ENCODE results near the gene ZBTB20.

ZBTB20 gene

DNA sequence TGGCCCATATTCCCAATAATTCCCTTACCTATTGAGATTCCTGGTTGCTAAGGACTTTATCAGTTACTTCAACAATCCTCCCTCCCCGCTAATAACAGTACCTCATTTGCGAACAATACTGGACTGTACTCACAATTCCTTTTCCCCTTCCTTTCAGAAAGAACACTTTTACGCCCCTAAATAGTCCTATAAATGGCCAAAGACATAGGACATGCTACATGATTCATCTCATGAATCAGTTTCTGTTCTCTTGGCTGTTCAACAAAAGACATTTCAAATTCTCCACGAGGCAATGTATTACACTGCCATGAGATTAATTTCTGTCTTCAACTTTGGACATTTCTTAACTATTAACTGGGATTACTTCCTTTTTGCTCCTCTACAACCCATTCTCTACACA, 588.8 kb downstream of the ZBTB20 start:
- DNase-seq: peak; percentile 9

DNA sequence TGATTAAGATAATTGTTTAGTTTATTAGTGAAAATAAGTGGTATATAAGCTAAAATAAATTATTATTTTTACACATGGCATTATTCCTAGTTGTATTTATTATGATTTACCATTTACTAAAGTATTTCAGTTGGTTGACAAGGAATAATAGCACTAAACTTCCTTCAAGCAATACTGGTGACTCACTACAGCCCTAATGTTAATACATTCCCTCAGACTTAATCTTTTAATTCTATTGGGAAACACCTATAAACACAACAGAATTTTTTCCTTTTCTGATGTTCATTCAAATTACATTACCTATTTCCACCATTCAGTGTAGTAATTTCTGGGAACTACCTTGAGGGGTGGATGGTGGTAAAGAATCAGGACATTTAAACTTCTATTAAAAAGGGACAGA, 589.3 kb downstream of the ZBTB20 start:
- peak; percentile 12 for DNase-seq

DNA sequence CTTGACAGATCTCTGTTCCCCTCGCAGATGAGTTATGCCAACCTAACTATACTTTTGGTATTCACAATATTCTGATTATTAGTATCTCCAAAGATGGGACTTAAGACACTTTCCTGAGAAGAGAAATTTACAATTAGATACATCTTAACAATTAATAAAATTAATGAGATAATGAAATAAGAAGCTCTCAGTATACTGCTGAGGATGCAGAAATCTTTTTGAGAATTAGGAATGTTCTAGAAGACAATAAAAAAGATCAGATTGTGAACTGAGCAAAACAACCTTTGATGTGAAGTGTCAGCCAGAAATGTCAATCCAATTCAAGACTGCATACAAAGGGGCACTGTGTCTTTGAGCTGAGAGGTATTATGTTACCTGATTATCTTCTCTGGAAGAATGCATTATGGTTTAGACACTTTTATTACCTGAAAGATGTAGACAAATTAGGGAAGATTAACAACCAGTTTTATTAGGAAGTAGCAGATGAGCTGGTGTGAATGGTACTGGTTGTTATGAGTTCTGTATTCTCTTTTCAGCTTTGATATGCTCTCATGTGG, 590.4 kb downstream of the ZBTB20 start:
- DNase-seq: no peak

DNA sequence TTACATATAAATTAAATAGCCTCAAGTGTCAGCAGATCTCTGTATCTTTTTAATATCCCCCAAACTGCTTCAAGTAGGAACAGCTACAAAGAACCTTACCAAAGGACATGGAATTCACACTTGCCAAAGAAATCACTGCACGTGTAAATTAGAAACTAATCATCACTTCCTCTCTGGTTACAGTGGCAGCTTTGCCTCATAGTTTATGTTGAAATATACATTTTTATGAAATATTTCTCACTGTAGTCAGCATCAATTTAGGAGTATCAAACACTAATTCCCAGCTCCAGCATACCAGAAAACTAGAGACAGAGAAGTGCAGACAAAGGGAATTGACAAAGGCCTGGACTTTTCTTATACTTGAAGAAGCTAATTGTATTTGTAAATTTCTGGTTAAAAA, 592.4 kb downstream of the ZBTB20 start:
- peak; percentile 13 for DNase-seq

DNA sequence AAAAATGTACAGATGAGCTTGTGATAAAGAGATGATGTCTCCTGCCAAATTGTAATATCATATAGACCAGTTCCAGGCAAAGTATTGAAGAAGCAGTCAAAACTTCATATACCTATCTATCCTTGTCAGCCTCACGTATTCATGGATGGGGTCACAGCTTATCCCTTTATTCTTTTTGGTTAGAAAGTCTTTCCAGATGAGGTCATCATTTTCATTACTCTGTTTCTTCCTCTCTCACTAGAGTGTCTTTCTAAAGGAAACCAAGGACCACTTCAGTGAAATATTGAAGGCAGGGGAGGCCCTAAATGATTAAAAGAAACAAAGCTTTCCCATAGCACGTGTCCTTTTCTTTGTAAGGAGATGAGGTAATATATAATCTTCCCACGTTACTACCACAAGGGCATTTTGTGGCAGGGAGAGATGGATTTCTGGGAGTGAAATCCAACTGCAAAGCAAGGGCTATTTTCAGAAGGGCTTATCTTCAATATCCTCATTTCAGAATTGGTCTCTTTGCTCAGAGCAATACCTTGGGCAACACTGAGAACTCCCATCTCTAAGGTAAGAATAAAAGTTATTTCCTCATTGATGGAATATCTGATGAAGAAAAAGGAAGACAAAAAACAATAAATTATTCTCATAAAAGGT, 593.0 kb downstream of the ZBTB20 start:
- peak; percentile 18 for DNase-seq

DNA sequence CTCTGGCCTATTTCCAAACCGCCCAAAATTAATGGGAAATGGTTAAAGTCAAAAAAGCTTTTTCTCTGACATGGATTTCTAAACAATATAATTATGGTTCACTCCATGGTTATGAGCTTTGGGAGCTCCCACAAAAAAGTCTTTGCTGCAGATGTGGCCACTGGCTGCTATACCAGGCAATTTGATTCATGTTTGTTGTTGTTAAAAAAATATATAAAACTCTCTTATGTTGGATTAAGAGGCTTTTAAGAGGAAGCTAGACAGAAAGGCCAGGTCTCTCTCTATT, 594.6 kb downstream of the ZBTB20 start:
- DNase-seq: no peak

DNA sequence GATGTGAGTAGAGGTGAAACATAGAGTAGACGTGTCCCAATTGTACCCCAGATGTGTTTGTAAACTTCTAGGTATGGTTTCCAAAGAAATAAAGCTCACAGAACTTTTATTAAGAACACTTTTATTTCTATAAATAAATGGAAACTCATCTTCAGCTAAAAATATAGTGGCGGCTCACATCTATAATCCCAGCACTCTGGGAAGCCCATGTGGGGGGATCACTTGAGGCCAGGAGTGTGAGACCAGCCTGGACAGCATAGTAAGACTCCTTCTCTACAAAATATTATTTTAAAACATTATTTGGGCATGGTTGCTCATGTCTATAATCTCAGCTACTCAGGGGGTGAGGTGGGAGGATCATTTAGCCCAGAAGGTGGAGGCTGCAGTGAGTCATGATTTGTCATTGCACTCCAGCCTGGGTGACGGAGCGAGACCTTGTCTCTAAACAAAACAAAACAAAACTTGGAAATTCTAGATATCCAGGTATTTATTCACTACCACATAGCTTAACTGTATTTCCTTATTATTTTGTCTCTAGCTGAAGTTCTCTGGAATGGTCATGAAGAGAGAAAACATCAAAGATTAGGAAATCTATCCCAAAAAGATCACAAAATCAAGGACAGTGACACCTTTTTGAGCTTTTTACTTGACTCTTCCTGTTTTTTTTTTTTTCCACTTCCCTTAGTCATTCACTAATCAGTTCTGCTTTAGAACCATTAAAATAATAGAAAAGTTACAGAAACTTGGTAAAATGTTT, 595.1 kb downstream of the ZBTB20 start:
- peak; percentile 77 for DNase-seq

DNA sequence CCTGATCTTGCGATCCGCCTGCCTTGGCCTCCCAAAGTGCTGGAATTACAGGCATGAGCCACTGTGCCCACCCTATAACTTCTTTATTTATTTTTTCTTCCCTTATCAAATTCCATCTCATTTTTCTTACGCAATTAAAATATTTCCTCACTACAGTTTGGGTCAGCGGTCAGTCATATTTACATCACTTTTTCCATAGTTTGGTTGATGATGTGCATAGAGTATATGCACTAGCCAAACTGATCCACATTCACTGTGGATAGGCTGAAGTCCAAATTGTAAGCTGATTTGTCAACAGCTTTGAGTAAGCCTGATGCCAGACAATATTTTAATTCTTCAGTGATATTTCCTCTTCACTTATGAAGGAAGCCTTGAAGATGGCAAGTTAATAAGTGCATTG, 596.9 kb downstream of the ZBTB20 start:
- peak; percentile 69 for DNase-seq

DNA sequence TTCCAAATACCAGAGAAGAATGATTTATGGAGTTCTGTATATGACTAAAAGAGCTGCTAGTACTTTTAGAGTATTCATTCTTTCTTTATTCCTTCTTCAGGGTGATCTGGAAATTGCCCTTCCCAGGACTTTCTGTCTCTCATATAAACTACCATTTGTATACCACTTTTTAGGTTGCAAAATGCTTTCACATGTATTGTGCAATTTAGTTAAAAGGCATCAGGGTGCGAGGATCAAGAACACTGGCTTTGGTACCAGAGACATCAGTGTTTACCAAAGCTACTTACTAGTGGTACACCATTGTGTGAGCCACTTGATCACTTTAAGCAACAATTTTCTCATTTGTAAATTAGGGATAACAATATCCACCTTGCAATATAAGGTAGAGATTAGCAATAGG, 601.9 kb downstream of the ZBTB20 start:
- no peak for DNase-seq

DNA sequence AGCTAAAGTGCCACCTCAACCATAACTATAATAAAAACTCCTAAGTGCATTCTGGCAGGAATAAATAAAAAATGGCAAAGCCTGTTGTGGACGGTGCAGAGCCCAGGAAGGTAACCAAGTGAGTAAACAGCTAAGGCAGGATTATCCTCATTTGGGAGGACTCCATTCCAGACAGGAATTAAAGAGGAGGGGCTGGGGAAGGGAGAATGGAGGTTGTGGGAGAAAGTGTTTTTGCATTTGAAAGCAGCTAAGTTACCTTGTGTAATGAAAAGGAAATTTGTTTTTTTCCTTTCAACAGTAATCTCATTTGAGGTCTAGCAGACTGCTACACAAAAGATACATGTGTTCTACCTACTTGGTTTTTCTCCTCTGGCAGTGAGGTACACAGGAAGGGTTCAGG, 604.7 kb downstream of the ZBTB20 start:
- DNase-seq: no peak

DNA sequence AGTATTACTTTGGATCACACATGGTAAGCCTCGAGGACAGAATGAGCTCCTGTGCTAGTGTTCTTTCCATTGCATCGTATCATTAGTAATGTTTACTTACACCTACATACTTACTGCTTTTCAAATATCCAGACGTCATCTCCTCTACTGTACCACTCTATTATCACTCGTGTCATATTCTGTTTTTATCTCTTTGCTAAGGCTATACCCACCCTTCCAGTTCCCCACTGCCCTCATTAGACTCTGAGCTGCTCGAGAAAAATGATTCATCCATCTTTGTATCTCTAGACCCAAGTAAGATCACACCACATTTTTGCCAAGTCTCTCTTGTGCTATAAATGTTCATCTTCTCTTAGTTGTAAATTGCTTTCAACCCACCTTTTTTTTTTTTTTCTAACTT, 607.6 kb downstream of the ZBTB20 start:
- DNase-seq: no peak

DNA sequence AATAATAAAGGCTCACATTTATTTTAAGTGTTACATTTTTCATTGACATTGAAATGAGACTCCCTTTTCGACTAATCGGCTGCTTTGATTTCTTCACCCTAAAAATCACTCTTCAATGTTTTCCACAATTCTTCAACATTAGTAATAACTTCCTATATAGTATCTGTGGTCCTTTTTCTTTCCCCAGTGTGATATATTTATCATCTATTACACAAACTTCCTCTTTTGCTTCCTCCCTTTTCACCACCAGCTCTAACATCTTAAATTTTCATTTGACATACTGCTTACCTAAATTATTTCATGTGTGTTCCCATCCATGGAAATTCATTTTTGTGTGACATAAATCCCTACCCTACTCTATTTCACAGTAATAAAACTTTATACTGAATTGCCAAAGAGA, 608.9 kb downstream of the ZBTB20 start:
- DNase-seq: no peak

DNA sequence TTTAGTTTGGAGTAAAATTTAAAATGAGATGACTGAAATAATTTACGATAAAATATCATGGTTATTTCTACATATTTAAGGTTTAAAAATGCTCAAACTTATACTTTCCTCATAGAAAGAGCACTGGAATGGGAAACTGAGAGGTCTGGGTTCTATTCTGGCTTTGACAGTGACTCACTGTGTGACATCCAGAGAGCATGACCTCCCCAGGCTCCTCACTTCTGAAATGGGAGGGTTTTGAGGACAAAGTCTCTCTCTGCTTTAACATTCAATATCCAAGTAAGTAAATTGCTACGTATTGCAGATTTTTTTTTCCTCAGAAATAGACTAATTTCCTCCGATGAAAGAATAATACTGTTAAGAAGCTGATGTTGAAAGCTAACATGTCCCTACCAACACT, 618.6 kb downstream of the ZBTB20 start:
- peak; percentile 4 for DNase-seq

DNA sequence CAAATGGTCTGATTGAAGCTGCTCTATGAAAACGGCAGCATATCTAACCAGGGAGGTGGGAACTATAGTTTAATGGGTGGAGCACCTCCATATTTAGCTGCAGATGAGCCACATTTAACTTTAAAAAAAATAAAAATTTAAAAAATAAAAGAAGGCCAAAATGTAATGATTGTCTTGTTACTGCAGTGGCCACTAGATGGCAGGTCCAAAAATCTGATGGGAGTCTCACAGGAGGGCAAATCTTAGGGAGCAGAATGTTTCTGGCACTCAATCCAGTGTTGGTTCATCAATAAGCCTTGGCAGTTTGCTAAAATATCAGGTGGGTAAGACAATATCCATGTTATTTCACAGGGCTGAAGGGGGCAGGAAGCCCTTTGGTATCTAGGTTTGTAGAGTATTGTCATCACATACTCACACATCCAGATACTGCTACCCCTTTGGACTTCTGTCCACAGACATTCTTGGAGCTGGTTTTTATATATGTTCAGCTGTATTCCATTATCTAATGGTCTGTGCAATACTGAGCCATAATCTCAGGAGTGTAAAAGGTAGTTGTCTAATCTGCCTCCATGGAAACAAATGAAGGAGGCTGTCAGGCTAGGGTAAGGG, 619.9 kb downstream of the ZBTB20 start:
- DNase-seq: peak; percentile 33

DNA sequence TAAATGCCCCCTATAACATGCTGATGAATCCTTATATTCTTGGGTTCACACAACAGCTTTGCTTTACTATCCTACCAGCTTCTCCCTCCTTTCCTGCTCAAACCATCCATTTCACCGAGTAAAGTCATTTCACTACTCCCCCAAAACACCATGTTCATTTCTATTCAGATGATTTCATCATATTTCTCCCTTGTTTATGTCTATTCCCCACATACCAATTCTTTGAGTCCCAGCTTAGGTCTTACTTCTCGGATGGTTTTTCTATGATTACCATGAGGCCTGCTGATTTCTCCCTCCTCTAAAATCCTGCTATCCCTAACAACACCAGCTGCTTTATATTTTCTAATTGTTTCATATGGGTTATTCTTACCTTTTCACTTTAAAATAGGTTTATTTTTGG, 621.8 kb downstream of the ZBTB20 start:
- no peak for DNase-seq

DNA sequence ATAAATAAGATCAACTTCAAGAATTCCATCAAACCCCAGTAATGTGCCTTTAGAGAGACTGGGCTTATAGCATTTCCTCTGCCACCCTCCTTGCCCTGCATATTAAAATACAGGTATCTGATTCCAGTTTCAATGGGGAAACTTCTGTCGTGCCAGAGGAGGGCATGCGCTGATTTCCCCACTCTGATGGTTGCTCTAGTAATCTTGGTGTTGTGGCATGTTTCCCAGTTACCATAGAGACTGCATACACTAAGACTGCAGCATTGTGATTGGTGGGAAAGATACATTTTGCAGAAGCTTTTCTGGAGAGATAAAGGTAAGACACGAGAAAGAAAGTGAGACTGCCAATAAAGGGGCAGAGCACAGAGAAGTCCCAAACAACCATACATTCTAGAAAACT, 627.7 kb downstream of the ZBTB20 start:
- peak; percentile 6 for DNase-seq

DNA sequence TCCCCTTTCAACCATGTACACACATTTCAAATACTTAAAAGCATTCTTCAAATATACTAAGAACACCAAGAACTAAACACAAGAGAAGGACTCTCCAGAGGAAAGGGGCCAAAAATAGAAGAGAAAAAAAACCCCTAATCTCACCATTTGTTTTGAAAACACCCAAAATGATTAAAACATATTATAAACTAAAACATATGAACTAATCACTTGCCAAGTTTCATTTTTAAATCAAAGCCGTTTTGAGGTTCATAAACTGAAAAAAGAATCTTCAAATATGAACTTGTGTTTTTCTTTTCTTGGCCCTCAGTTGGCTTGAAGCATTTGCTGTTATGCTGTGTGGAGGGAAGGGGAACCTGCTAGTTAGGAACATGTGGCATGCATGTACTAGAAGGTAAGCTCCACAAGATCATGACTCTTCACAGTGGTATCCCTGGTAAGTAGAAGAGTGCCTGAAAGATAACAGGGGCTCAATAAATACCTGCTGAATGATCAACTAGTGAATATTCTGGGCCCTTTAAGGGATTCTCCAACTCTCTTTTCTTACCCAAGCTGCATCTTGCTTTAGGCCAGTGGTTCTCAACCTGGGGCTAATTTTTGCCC, 628.8 kb downstream of the ZBTB20 start:
- DNase-seq: no peak

DNA sequence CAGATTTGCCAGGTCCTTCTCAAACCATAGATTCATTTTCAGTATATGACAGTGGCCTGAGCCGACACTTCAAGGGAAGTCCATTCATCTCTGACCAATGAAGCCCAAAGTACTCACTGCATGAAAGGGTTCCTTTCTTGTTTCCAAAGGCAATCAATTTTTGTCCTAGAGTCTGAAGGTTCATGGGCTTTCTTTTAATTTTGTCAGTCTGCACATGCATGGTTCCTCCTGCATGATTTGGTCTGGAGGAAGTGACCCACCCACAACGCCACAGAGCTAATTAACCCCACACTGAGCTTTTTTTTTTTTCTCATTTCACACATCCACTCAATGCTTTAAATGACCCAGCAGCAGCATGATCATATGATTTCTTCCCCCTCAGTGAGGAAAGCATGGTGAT, 636.9 kb downstream of the ZBTB20 start:
- no peak for DNase-seq

DNA sequence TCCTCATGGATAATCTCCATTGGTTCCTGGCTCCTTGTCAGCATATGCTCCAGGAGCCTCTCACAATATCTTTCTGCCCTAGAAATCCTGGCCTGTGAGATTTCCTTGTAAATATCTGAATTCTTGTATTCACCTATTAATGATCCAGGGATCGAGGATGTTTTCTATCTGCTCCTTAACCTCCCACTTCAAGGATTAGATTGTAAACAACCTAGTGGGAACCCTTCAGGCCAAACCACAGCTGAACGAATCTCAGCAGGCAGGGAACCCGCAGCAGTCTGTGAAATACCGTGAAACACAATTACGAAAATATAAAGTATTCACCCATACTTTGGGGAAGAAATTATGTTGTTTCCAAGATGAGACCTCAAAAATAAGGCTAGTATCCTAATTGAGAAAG, 637.3 kb downstream of the ZBTB20 start:
- no peak for DNase-seq

DNA sequence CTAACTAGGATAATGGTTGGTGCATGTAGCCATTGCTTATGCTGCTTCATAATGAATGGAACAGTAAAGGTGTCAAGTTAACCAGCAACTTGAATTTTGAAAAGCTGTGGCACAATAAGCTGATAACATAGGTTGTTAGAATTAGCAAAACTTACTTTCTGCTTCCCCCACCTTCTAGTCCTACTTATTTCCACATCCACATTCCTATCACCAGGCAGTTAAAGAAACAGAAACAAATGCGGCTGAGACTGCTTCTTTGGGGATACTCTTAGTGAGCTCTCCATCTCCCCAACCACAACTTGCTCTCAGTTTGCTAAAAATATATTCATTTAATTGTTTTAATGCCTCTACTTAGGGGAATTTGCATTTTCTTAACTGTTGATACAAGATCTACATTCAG, 638.1 kb downstream of the ZBTB20 start:
- DNase-seq: no peak

DNA sequence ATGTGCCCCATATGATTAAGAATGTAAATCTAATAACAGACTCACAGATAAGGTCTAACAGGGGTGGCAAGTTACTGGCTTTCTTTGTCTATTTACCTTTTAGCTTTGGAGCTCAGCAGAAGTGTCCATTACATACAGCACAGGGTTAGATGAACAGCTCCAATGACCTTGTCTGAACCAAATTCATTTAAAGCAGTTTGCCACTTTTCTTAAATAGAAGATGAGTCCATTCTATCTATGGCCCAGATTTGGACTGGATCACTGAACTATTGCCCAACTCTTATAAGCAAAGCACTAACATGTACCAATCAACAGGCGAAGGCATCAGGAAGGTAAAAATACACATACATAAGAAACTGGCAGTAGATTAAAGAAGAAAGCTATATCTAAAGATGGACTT, 638.9 kb downstream of the ZBTB20 start:
- no peak for DNase-seq

DNA sequence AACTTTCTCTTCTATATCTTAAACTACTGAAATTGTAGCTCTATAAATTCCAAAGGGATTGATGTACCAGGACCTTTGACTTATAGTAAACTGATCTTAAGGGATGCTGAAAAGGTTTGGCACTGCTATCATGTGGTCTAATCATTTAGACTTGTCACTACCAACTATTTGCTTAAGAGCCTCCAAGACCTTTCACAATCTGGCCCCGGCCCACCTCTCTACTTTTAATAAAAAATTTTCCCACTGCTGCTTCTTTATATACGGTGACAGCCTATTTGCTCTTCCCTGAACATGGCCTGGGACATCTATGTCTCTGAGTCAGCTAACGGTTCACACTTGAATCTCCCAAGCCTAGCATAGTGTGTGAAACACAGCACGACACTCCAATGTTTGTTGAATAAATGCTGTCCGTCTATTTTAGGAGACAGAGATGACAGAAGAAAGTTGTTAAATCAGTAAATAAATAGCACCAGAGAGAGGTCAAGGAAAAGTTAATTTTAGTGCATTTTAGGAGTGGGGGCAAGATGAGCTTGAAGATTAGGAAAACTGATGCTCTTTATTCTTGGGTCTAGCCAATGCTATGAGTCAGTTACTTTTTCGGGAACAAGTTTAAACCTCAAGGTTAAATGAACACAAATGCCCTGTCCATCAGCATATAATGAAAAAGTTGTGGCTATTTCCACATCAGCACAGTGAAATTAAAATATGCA, 640.3 kb downstream of the ZBTB20 start:
- DNase-seq: peak; percentile 76

DNA sequence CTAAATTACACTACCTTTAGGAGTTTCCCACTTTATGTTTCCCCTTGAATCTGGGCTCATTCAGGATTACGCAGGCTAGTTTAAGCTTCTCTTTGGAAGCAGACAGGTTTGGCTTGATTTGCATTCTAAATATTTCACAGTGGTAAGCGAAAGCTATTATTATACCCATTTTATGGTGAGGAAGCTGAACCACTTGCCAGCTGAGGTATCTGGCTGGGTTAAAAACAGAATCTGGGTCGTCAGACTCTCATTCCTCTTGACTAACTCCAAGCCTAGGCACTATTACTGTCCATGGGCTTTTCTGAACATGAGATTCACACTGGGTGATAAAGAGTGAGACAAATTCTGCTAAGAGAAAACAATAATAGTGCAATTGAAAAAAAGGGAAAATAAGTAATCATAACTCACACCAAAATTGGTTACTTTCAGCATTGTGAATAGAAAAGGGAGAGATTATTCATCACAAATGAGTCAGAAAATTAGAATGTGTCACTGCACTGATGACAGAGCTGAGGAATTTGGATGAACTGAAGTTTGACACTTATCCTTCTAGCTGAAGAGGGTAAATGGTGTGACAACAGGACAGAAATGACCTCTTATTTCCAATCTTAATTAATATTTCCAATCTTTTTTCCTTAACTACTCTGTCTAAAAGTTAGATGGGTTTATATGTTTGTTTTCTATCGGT, 642.0 kb downstream of the ZBTB20 start:
- DNase-seq: peak; percentile 62

Measured in EL (cell line).